CD4-positive, alpha-beta T cell treated with Interleukin-10 for 1 hour (primary cell): ENCODE measurements around the gene OR11H6.
"Not testable (repeated sequence)": the region's sequence is repeated elsewhere in the genome, so short reads cannot be mapped to it uniquely, and the experiment has no call there.

Experiments
- DNase-seq: peaks from one replicate; pipeline ENCODE4 v3.0.0-alpha.2; 2020

The OR11H6 gene

GRCh38 chr14:20223410-20223809 is at the start of gene OR11H6:
TSS of gene OR11H6 (plus strand) at chr14:20223710. CDS start at chr14:20223710, 0 bp downstream.
- DNase-seq, result no peak

GRCh38 chr14:20174205-20174604 is 49.3 kb upstream of the OR11H6 start:
- not testable (repeated sequence) for DNase-seq

- no peak for DNase-seq
Observed at GRCh38 chr14:20176330-20176729, 47.2 kb upstream of the OR11H6 start.

DNA sequence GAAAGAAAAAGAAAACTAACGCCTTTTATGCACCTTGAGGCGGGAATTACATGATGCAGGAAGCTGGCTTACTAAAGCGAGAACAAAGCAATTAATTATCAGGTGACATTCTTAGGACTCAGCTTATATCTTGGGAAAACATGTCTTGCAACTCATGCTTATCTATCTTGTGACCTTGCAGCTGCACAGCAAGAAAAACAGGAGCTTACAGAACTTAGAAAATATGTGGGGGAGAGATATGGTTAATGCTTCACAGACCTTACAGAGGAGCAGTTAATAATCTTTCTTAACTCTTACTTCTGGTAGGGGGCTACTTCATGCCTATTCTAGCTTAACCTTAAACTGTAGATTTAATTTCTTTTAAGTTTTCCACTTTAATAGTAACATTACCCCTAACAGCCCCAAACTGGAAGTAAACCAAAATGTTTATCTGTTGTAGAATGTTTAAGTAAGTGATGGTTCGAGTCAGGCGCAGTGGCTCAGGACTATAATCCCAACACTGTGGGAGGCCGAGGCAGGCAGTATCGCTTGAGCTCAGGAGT is 46.0 kb upstream of the OR11H6 start:
- no peak for DNase-seq

- DNase-seq, result peak; percentile 2
Observed at GRCh38 chr14:20179218-20179617, 44.3 kb upstream of the OR11H6 start.

DNA sequence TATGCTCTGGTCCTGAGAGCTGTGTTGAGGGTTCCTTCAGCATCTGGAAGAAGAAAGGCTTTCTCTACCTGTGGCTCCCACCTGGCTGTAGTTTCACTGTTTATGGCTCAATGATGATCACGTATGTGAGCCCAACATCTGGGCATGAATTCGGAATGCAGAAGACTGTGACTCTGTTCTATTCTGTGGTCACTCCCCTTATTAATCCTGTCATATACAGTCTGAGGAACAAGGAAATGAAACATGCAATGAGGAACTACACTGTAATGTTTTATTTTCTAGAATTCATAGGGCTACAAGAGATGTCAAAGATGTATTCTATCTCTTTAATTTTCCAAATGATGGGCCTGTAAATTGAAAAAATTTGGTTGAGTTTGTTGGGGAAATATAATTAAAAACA is 43.6 kb upstream of the OR11H6 start:
- no peak for DNase-seq

- DNase-seq, result no peak
Observed at GRCh38 chr14:20180486-20180885, 43.0 kb upstream of the OR11H6 start.

- DNase-seq, result no peak
Observed at GRCh38 chr14:20184181-20184580, 39.3 kb upstream of the OR11H6 start.

GRCh38 chr14:20190596-20190995 is 32.9 kb upstream of the OR11H6 start, which contains the start of gene OR11G2:
TSS of gene OR11G2 (plus strand) at chr14:20190896. CDS start at chr14:20197438, 6,542 bp downstream.
- no peak for DNase-seq

DNA sequence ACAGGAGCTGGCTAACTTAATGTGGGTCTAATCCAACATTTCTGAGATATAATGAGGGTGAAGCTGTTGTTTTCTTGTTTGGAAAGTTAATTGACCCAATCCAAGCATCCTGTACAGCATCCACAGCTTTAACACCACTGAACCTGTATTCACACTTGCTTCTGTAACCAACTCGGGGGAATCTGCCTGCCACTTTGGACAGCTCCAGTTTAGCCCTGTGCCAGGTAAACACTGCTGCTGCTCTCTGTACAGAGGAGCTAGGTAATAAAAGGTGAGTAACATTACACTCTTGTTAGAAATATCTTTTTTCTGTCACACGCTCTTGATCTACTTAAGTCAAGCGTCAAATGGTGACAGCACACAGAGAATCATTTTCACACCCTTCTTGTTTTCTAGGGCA is 32.1 kb upstream of the OR11H6 start:
- no peak for DNase-seq

DNA sequence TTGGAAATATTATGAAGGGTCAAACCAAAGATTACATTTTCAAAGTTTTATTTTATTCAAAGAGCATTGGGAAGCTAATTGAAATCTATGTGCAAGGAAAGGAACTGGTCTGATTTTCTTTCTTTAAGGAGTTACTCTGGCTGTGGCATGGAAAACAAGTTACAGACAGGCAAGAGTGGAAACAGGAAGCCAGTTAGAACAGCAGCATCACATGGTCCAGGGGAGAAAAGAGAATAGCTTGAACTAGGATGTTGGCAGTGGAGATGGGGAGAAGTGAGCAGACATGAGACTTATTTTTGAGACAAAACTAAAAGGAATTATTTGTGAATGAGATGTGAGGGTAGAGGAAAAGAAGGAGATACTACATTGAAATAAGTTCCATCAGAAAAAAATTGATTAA is 29.4 kb upstream of the OR11H6 start:
- DNase-seq, result no peak

DNA sequence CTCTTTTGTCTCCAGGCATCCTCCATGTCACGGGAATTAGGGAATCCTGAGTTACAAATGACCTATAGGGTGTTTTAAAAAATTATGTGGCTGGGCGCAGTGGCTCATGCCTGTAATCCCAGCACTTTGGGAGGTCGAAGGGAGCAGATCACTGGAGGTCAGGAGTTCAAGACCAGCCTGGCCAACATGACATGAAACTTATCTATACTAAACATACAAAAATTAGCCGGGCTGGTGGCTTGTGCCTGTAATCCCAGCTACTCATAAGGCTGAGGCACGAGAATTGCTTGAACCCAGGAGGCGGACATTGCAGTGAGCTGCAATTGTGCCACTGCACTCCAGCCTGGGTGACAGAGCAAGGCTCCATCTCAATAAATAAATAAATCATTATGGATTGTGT is 28.3 kb upstream of the OR11H6 start:
- not testable (repeated sequence) for DNase-seq

GRCh38 chr14:20195911-20196310 is 27.6 kb upstream of the OR11H6 start:
- no peak for DNase-seq

DNA sequence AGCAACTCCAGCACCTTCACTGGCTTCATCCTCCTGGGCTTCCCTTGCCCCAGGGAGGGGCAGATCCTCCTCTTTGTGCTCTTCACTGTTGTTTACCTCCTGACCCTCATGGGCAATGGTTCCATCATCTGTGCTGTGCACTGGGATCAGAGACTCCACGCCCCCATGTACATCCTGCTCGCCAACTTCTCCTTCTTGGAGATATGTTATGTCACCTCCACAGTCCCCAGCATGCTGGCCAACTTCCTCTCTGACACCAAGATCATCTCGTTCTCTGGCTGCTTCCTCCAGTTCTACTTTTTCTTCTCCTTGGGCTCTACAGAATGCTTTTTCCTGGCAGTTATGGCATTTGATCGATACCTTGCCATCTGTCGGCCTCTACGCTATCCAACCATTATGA is 26.1 kb upstream of the OR11H6 start:
- DNase-seq, result no peak

- no peak for DNase-seq
Observed at GRCh38 chr14:20198991-20199390, 24.5 kb upstream of the OR11H6 start.

GRCh38 chr14:20204721-20205120 is 18.8 kb upstream of the OR11H6 start:
- DNase-seq, result no peak

DNA sequence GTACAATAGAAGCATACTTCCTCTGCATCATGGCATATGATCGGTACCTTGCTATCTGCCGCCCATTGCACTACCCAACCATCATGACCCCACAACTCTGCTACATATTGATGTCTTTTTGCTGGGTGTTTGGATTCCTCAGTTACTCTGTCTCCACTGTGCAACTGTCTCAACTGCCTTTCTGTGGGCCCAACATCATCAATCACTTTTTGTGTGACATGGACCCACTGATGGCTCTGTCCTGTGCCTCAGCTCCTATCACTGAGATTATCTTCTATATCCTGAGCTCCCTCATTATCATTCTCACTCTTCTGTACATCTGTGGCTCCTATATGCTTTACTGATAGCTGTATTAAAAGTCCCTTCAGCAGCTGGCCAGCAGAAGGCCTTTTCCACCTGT is 13.9 kb upstream of the OR11H6 start:
- no peak for DNase-seq

DNA sequence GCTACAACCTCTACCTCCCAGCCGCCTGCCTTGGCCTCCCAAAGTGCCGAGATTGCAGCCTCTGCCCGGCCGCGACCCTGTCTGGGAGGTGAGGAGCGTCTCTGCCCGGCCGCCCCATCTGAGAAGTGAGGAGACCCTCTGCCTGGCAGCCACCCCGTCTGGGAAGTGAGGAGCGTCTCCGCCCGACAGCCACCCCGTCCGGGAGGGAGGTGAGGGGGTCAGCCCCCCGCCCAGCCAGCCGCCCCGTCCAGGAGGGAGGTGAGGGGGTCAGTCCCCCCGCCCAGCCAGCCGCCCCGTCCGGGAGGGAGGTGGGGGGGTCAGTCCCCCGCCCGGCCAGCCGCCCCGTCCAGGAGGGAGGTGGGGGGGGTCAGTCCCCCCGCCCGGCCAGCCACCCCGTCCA is 11.1 kb upstream of the OR11H6 start:
- DNase-seq, result not testable (repeated sequence)

GRCh38 chr14:20215196-20215595 is 8.3 kb upstream of the OR11H6 start:
- DNase-seq, result no peak

GRCh38 chr14:20219033-20219432 is 4.5 kb upstream of the OR11H6 start:
- DNase-seq, result no peak

DNA sequence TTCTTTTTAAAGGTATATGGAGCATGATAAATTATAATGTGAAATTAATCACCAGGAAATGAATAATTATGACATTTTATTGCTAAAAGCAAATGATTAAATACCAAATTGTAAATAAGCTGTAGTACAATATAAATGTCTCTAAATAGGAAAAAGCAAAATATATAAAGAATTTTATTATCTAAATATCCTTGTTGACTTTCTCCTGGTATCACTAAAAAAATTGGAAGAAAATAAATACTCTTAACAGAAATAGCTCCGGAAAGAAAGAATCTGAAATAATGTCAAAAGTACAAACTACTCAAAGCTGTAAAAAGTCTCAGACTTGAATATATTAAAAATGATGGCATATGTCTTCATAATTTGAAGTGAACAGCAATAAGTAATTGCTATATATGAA is 5.2 kb downstream of the OR11H6 start, which contains the start of gene OR11H7:
OR11H7 (plus strand) TSS at position 301 of the 400 bp plus-strand sequence.
- DNase-seq, result no peak

- DNase-seq, result not testable (repeated sequence)
Observed at GRCh38 chr14:20235415-20235814, 11.9 kb downstream of the OR11H6 start.

- DNase-seq, result peak; percentile 13
Observed at GRCh38 chr14:20247646-20248246, 24.2 kb downstream of the OR11H6 start.

DNA sequence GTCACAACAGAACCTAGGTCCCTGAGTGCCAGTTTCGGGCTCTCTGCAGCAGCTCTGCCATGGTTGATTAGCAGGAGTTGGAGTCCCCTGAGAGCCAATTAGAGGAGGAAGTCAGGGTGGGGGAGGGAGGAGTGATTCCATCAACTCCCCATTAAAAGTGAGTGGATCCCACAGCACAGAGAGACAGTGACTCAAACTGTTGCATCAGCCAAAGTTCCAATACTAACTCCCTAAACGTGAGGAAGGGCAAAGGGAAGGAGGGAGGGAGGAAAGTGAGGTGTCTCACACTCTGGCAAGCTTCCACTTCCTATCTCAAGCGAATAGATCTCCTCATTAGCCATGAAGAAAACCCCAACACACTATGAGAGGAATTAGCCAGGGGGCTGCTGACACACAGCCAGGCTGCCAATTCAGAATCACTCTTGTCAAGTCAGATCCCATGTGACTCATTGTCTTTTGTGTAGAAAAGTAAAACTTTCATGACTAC is 39.2 kb downstream of the OR11H6 start:
- DNase-seq, result no peak

- DNase-seq, result not testable (repeated sequence)
Observed at GRCh38 chr14:20264361-20264760, 40.9 kb downstream of the OR11H6 start.
